NB4 (cell line): ENCODE measurements around the gene ERGIC2.

Experiments used
- CTCF ChIP-seq: IDR thresholded peaks from one replicate; pipeline ENCODE4 v1.5.1; 2012; ENCODE audit warnings: low read depth, low read length
- MAX ChIP-seq: IDR thresholded peaks from 2 replicates; pipeline ENCODE4 v1.6.1; 2011; ENCODE audit warnings: low read depth, low read length
- POLR2A ChIP-seq: IDR thresholded peaks from 2 replicates; pipeline ENCODE4 v1.6.1; 2011; ENCODE audit warnings: mild to moderate bottlenecking; ENCODE audit not compliant: insufficient read length; ENCODE audit errors: extremely low read depth

GRCh38 chr12:29288031-29288430 is 92.9 kb downstream of the ERGIC2 start:
- TF ChIP-seq MAX (no peak), CTCF (no peak), POLR2A (no peak)
